ENCODE data around the gene AVPR1B. TPM values are rescaled to one million over a fixed set of nuclear protein-coding genes. Genes with fewer than 3 reads are reported as not detected.
A peak's percentile ranks its signal among the peaks of the same experiment; 100 is the strongest.

The AVPR1B gene, protein sequence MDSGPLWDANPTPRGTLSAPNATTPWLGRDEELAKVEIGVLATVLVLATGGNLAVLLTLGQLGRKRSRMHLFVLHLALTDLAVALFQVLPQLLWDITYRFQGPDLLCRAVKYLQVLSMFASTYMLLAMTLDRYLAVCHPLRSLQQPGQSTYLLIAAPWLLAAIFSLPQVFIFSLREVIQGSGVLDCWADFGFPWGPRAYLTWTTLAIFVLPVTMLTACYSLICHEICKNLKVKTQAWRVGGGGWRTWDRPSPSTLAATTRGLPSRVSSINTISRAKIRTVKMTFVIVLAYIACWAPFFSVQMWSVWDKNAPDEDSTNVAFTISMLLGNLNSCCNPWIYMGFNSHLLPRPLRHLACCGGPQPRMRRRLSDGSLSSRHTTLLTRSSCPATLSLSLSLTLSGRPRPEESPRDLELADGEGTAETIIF
- polyA plus RNA-seq (2013, experiment 1 of 2): not detected
- polyA plus RNA-seq (2013, experiment 2 of 2): not detected

DNA sequence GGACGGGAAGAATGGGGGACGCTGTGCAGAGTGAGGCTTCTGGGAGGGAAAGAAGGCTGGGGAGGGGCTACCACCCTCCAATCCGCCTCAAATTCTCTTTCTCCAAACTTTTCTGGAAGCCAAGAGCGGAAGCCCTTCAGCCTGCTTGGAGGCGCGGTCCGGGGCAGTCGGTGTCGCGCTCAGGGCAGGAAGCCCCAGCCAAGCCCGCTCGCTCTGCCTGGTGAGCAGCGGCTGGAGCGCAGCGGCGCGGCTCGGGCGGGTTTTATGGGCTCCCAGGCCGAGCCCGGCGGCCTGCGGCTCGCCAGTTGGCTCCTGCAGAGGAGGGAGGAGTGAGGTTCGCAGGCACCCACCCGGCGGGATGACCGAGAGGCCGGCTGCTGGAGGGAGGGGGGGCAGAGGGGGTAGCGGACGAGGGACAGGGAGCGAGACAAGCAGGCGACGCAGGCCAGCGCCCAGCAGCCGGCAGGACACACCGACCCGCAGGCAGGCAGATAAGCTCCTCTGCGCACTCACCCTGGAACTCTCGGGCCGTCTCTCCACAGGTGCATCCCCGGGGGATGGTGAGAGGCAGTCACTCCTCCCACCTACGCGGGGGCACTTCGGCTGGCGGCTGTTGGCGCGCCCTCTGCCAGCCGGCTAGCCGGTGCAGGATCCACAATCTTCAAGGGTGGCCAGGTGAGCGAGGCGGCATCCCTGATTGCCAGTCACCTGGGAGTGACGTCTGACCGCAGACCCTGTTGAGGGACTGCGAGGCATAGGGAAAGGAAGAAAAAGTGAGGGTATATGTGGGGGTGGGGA lies at the start of gene AVPR1B:
AVPR1B (minus strand) TSS at position 238 of the 798 bp plus-strand sequence. CDS start 498 bp downstream, outside the sequence.
- H3K27me3 ChIP-seq (ENCODE audit: control insufficient read depth in 1 of 2, insufficient read depth in 1 of 2, low read length in 2 of 2): peaks cover 29 to 44% of the 10 kb centered on the region in 2 experiments
- H3K18ac ChIP-seq (ENCODE audit: low read depth in 1 of 2, low read length in 2 of 2): no peak within 1 kb of the TSS
- H3K79me1 ChIP-seq (replicated peaks; ENCODE audit: low read length, poor library complexity, severe bottlenecking): no peaks in the 10 kb centered on the region
- H3K36me3 ChIP-seq (ENCODE audit: control insufficient read depth in 1 of 2, insufficient read depth in 2 of 2, low read depth in 1 of 2, low read length in 2 of 2): peaks cover 0 to 3% of the 10 kb centered on the region in 2 experiments
- peak within 1 kb of the TSS in 1 of 2 experiments; percentile 20 for H3K14ac ChIP-seq (ENCODE audit: low read length in 2 of 2)
- no peak within 1 kb of the TSS for H3K27ac ChIP-seq (ENCODE audit: low read length, poor library complexity, severe bottlenecking)
- no peak within 1 kb of the TSS for H2BK12ac ChIP-seq (ENCODE audit: low read length in 2 of 2)
- no peak within 1 kb of the TSS for H3K4ac ChIP-seq (ENCODE audit: low read depth in 1 of 2, low read length in 2 of 2)
- H4K91ac ChIP-seq (ENCODE audit: low read length): no peak within 1 kb of the TSS
- peak within 1 kb of the TSS; percentile 54 for H3K9ac ChIP-seq (ENCODE audit: low read length)
- H3K4me3 ChIP-seq (ENCODE audit: insufficient read depth in 1 of 2, low read depth in 1 of 2, low read length in 2 of 2): peak within 1 kb of the TSS; percentile 46 to 71
- no peak within 1 kb of the TSS for H4K8ac ChIP-seq (ENCODE audit: low read length)
- no peak within 1 kb of the TSS for H2AK5ac ChIP-seq (ENCODE audit: low read length, severe bottlenecking)
- no peak within 1 kb of the TSS for H2BK120ac ChIP-seq (ENCODE audit: low read depth, low read length)
- 2% methylated on average over 51 of the region's 55 CpGs for WGBS
- peaks cover 19% of the 10 kb centered on the region for H3K4me1 ChIP-seq (ENCODE audit: control insufficient read depth, insufficient read depth, low read depth, low read length)
- H2BK15ac ChIP-seq (ENCODE audit: low read depth, poor library complexity, severe bottlenecking): peak within 1 kb of the TSS; percentile 62
- H2AFZ ChIP-seq (ENCODE audit: low read depth, low read length): no peak within 1 kb of the TSS
- H3K23ac ChIP-seq (ENCODE audit: low read length in 2 of 2): peak within 1 kb of the TSS in 1 of 2 experiments; percentile 2
- peak within 1 kb of the TSS; percentile 80 for H3K4me2 ChIP-seq (ENCODE audit: low read length, poor library complexity, severe bottlenecking)
- peak; percentile 18 for DNase-seq
- H2BK5ac ChIP-seq (ENCODE audit: low read depth, low read length, poor library complexity, severe bottlenecking): no peak within 1 kb of the TSS
- H3K9me3 ChIP-seq (ENCODE audit: control insufficient read depth, low read length): peaks cover 3% of the 10 kb centered on the region

DNA sequence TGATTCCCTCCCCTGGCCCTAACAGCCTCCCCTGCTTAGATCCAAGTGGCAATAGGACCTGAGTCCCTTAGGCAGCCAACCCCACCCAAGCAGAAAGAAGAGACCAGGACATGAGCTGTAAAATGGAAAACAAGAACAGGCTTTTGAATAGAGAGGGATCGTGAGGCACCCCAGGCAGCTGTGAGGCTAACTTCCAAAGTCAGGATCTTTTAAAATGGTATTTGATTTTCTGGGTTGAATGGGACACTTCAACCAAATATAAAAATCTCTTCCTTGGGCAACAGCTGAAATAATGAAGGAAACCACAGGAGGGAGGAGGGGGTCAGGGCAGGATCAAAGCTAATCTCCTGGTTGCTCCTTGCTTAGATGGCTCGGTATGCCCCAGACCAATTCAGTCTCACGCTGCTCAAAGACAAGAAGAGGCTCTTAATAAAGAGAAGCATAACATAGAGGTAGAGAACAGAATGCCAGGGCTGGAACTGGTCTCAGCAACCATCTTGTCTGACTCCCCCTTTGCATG lies 28.6 kb upstream of the AVPR1B start:
- WGBS: 59% methylated on average over 3 of the region's 3 CpGs

DNA sequence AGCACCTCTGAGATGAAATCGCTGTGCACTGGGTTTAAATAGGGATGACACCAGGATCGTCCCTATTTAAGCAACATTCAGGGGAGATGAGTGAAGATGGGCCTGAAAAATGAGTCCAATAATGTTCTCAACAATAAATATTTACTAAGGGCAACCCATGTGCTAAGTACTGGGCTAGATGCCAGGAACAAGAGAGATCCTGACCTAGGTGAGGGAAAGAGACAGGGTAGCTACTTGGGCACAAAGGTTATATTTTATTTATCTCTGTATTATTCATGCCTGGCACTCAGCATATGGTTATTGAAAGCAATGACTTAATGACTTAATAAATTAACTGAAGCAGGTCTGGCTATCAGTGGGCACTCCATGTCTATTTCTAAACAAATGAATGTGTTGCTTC lies 27.4 kb upstream of the AVPR1B start:
- Histone ChIP-seq H2BK5ac (ENCODE audit: low read depth, low read length, poor library complexity, severe bottlenecking) (no peak overlapping the region), H3K18ac (ENCODE audit: low read depth in 1 of 2, low read length in 2 of 2) (no peak overlapping the region), H3K9ac (ENCODE audit: low read length) (no peak overlapping the region), H3K4ac (ENCODE audit: low read depth in 1 of 2, low read length in 2 of 2) (no peak overlapping the region), H3K27me3 (ENCODE audit: control insufficient read depth in 1 of 2, insufficient read depth in 1 of 2, low read length in 2 of 2) (peaks cover 55 to 76% of the 10 kb centered on the region in 2 experiments), H2BK15ac (ENCODE audit: low read depth, poor library complexity, severe bottlenecking) (no peak overlapping the region), H2BK120ac (ENCODE audit: low read depth, low read length) (no peak overlapping the region), H3K14ac (ENCODE audit: low read length in 2 of 2) (no peak overlapping the region), H3K27ac (ENCODE audit: low read length, poor library complexity, severe bottlenecking) (no peak overlapping the region), H4K91ac (ENCODE audit: low read length) (no peak overlapping the region), H3K36me3 (ENCODE audit: control insufficient read depth in 1 of 2, insufficient read depth in 2 of 2, low read depth in 1 of 2, low read length in 2 of 2) (no peaks in the 10 kb centered on the region), H2AK5ac (ENCODE audit: low read length, severe bottlenecking) (no peak overlapping the region), H3K4me2 (ENCODE audit: low read length, poor library complexity, severe bottlenecking) (no peak overlapping the region), H3K4me3 (ENCODE audit: insufficient read depth in 1 of 2, low read depth in 1 of 2, low read length in 2 of 2) (no peak overlapping the region), H2BK12ac (ENCODE audit: low read length in 2 of 2) (no peak overlapping the region), H3K79me1 (replicated peaks; ENCODE audit: low read length, poor library complexity, severe bottlenecking) (no peaks in the 10 kb centered on the region), H4K8ac (ENCODE audit: low read length) (no peak overlapping the region), H3K23ac (ENCODE audit: low read length in 2 of 2) (no peak overlapping the region), H3K9me3 (ENCODE audit: control insufficient read depth, low read length) (peaks cover 12% of the 10 kb centered on the region), H2AFZ (ENCODE audit: low read depth, low read length) (no peak overlapping the region), H3K4me1 (ENCODE audit: control insufficient read depth, insufficient read depth, low read depth, low read length) (no peaks in the 10 kb centered on the region)
- 80% methylated on average over 2 of the region's 2 CpGs for WGBS
- no peak for DNase-seq

More for the DNA sequence above, 28.6 kb upstream of the AVPR1B start:
- H4K91ac ChIP-seq (ENCODE audit: low read length): no peak overlapping the region
- H3K9me3 ChIP-seq (ENCODE audit: control insufficient read depth, low read length): peaks cover 12% of the 10 kb centered on the region
- no peak overlapping the region for H2BK120ac ChIP-seq (ENCODE audit: low read depth, low read length)
- H2BK12ac ChIP-seq (ENCODE audit: low read length in 2 of 2): no peak overlapping the region
- H2BK5ac ChIP-seq (ENCODE audit: low read depth, low read length, poor library complexity, severe bottlenecking): no peak overlapping the region
- no peak overlapping the region for H3K23ac ChIP-seq (ENCODE audit: low read length in 2 of 2)
- H4K8ac ChIP-seq (ENCODE audit: low read length): no peak overlapping the region
- H2AK5ac ChIP-seq (ENCODE audit: low read length, severe bottlenecking): no peak overlapping the region
- H3K4me3 ChIP-seq (ENCODE audit: insufficient read depth in 1 of 2, low read depth in 1 of 2, low read length in 2 of 2): no peak overlapping the region
- no peak overlapping the region for H2BK15ac ChIP-seq (ENCODE audit: low read depth, poor library complexity, severe bottlenecking)
- no peak overlapping the region for H3K14ac ChIP-seq (ENCODE audit: low read length in 2 of 2)
- H3K9ac ChIP-seq (ENCODE audit: low read length): no peak overlapping the region
- H3K79me1 ChIP-seq (replicated peaks; ENCODE audit: low read length, poor library complexity, severe bottlenecking): no peaks in the 10 kb centered on the region
- H3K27ac ChIP-seq (ENCODE audit: low read length, poor library complexity, severe bottlenecking): no peak overlapping the region
- no peaks in the 10 kb centered on the region for H3K36me3 ChIP-seq (ENCODE audit: control insufficient read depth in 1 of 2, insufficient read depth in 2 of 2, low read depth in 1 of 2, low read length in 2 of 2)
- no peak overlapping the region for H3K4ac ChIP-seq (ENCODE audit: low read depth in 1 of 2, low read length in 2 of 2)
- no peak for DNase-seq
- H3K4me2 ChIP-seq (ENCODE audit: low read length, poor library complexity, severe bottlenecking): no peak overlapping the region
- H3K18ac ChIP-seq (ENCODE audit: low read depth in 1 of 2, low read length in 2 of 2): no peak overlapping the region
- H2AFZ ChIP-seq (ENCODE audit: low read depth, low read length): no peak overlapping the region
- peaks cover 42 to 64% of the 10 kb centered on the region in 2 experiments for H3K27me3 ChIP-seq (ENCODE audit: control insufficient read depth in 1 of 2, insufficient read depth in 1 of 2, low read length in 2 of 2)
- H3K4me1 ChIP-seq (ENCODE audit: control insufficient read depth, insufficient read depth, low read depth, low read length): no peaks in the 10 kb centered on the region

Data from mesenchymal stem cell (in vitro differentiated cells and primary cell).